TTC549 (cell line): ENCODE data around the gene FAM124B.
"Not testable (repeated sequence)": the region's sequence is repeated elsewhere in the genome, so short reads cannot be mapped to it uniquely, and the experiment has no call there.

Experiments
- FAIRE-seq: peaks from 2 replicates; lab custom pipeline; 2012; peaks lifted over from hg19 to GRCh38; lab: Jason Lieb, UNC

The FAM124B gene

GRCh38 chr2:224412141-224413015 lies 10.5 kb upstream of the FAM124B start:
- FAIRE-seq, result no peak

GRCh38 chr2:224410946-224411561 lies 9.1 kb upstream of the FAM124B start:
- no peak for FAIRE-seq

- no peak for FAIRE-seq
These were observed 6.8 kb upstream of the FAM124B start for GRCh38 chr2:224408676-224409075.

GRCh38 chr2:224407241-224407701 lies 5.4 kb upstream of the FAM124B start:
- no peak for FAIRE-seq

GRCh38 chr2:224405841-224406370 lies 4.0 kb upstream of the FAM124B start:
- FAIRE-seq, result no peak

GRCh38 chr2:224405412-224405811 lies 3.5 kb upstream of the FAM124B start:
- FAIRE-seq, result no peak

GRCh38 chr2:224404796-224405195 lies 2.9 kb upstream of the FAM124B start:
- FAIRE-seq, result no peak

GRCh38 chr2:224403657-224404056 lies 1.8 kb upstream of the FAM124B start:
- no peak for FAIRE-seq

GRCh38 chr2:224400886-224401632 lies 848 bp downstream of the FAM124B start:
- no peak for FAIRE-seq

GRCh38 chr2:224400174-224400810 lies 1.6 kb downstream of the FAM124B start:
- FAIRE-seq, result no peak

- no peak for FAIRE-seq
These were observed 3.6 kb downstream of the FAM124B start for GRCh38 chr2:224398289-224398688.

- FAIRE-seq, result not testable (repeated sequence)
These were observed 4.8 kb downstream of the FAM124B start for GRCh38 chr2:224397100-224397499.

GRCh38 chr2:224395620-224396390 lies 6.1 kb downstream of the FAM124B start:
- no peak for FAIRE-seq

- no peak for FAIRE-seq
These were observed 8.6 kb downstream of the FAM124B start for GRCh38 chr2:224393157-224393872.

GRCh38 chr2:224392545-224392944 lies 9.4 kb downstream of the FAM124B start:
- FAIRE-seq, result no peak

GRCh38 chr2:224389317-224389716 lies 12.6 kb downstream of the FAM124B start:
- no peak for FAIRE-seq

GRCh38 chr2:224386876-224387275 lies 15.0 kb downstream of the FAM124B start:
- FAIRE-seq, result no peak

- no peak for FAIRE-seq
These were observed 18.8 kb downstream of the FAM124B start for GRCh38 chr2:224382973-224383555.

GRCh38 chr2:224382280-224382647 lies 19.6 kb downstream of the FAM124B start:
- FAIRE-seq, result not testable (repeated sequence)
